HepG2 (cell line): ENCODE data around the gene DTNB. TPM values are rescaled to one million over a fixed set of nuclear protein-coding genes. Genes with fewer than 3 reads are reported as not detected.

Experiments
- ADNP ChIP-seq: sonication (generic); formaldehyde crosslinking; IDR thresholded peaks from 2 replicates; pipeline ENCODE4 v1.4.0; 2020; ENCODE audit warnings: missing genetic modification reagents
- BHLHE40 ChIP-seq: IDR thresholded peaks from 2 replicates; pipeline ENCODE4 v1.6.1; 2011; ENCODE audit warnings: low read length, improper control_type of control experiment
- ELF3 ChIP-seq: IDR thresholded peaks from 2 replicates; pipeline ENCODE4 v1.6.1; 2016; ENCODE audit warnings: missing genetic modification reagents, missing compliant biosample characterization
- ETV6 ChIP-seq: sonication (generic); formaldehyde crosslinking; conservative IDR thresholded peaks from 2 replicates; pipeline ENCODE4 v1.4.0; 2020; ENCODE audit warnings: missing genetic modification reagents
- JUNB ChIP-seq: sonication (generic); formaldehyde crosslinking; IDR thresholded peaks from 2 replicates; pipeline ENCODE4 v1.8.0; 2022; ENCODE audit warnings: missing genetic modification reagents, mild to moderate bottlenecking, borderline replicate concordance
- POLR2AphosphoS2 ChIP-seq: IDR thresholded peaks from 2 replicates; pipeline ENCODE4 v1.6.1; 2011; ENCODE audit warnings: low read depth, low read length, improper control_type of control experiment
- SMARCE1 ChIP-seq: fragments of 450-650 bp; IDR thresholded peaks from 2 replicates; pipeline ENCODE4 v1.6.1; 2017; ENCODE audit warnings: borderline replicate concordance
- ZBTB42 ChIP-seq: sonication (generic); formaldehyde crosslinking; IDR thresholded peaks from 2 replicates; pipeline ENCODE4 v1.5.0; 2020; ENCODE audit warnings: mild to moderate bottlenecking, missing genetic modification reagents
- ZIK1 ChIP-seq: sonication (generic); formaldehyde crosslinking; IDR thresholded peaks from 2 replicates; pipeline ENCODE4 v1.5.0; 2020; ENCODE audit warnings: mild to moderate bottlenecking, low read depth, missing genetic modification reagents, borderline replicate concordance
- ZNF136 ChIP-seq: sonication (generic); formaldehyde crosslinking; IDR thresholded peaks from 2 replicates; pipeline ENCODE4 v1.8.1; 2022; ENCODE audit warnings: low read depth, mild to moderate bottlenecking, moderate library complexity, missing genetic modification reagents
- ZNF556 ChIP-seq: sonication (generic); formaldehyde crosslinking; IDR thresholded peaks from 2 replicates; pipeline ENCODE4 v1.4.0; 2020; ENCODE audit warnings: mild to moderate bottlenecking, missing genetic modification reagents, borderline replicate concordance
- ZNF567 ChIP-seq: sonication (generic); formaldehyde crosslinking; IDR thresholded peaks from 2 replicates; pipeline ENCODE4 v1.8.1; 2023; ENCODE audit warnings: mild to moderate bottlenecking, missing genetic modification reagents, borderline replicate concordance
- ZNF850 ChIP-seq: sonication (generic); formaldehyde crosslinking; conservative IDR thresholded peaks from 2 replicates; pipeline ENCODE4 v1.9.0; 2021; ENCODE audit warnings: mild to moderate bottlenecking, missing genetic modification reagents
- polyA plus RNA-seq, 8 experiments: library from polyadenylated mRNA; depleted of rRNA in 3 of 8; stranded (reverse) in 7 of 8; unstranded in 1 of 8; fragments of >200 nt; fragmentation: Illumina TruSeq in 4 of 8; extraction: Trizol in 4 of 8; gene quantifications; 2 replicates each; pipeline versions ENCODE4 v1.2.1 to v1.2.3, GENCODE V29; 2011 to 2016; ENCODE audit warnings: low read depth in 4 of 8, missing spikeins in 1 of 8, mixed read lengths in 1 of 8; ENCODE audit not compliant: insufficient read depth in 1 of 8
- total RNA-seq, 5 experiments: library from RNA; depleted of rRNA; stranded (reverse); fragments of >200 nt; fragmentation: Illumina TruSeq; extraction: Trizol; gene quantifications; 2 replicates each; pipeline ENCODE4 v1.2.3, GENCODE V29; 2016; ENCODE audit warnings: low read depth in 1 of 5
- TF ChIP-seq, protein P1 (sequence below): sonication (generic); formaldehyde crosslinking; IDR thresholded peaks from 2 replicates; pipeline ENCODE4 v1.9.0; 2021; ENCODE audit warnings: missing genetic modification reagents, borderline replicate concordance
- TF ChIP-seq, protein P2 (sequence below): sonication (generic); formaldehyde crosslinking; IDR thresholded peaks from 2 replicates; pipeline ENCODE4 v1.4.0; 2020; ENCODE audit warnings: low read depth, missing genetic modification reagents

Gene DTNB
- total and polyA plus RNA-seq, 2 of the 13 experiments (the other 11 are each of a cell fraction or from before 2014, with no cell fraction given) = 14.4 to 23.9 TPM

DNA sequence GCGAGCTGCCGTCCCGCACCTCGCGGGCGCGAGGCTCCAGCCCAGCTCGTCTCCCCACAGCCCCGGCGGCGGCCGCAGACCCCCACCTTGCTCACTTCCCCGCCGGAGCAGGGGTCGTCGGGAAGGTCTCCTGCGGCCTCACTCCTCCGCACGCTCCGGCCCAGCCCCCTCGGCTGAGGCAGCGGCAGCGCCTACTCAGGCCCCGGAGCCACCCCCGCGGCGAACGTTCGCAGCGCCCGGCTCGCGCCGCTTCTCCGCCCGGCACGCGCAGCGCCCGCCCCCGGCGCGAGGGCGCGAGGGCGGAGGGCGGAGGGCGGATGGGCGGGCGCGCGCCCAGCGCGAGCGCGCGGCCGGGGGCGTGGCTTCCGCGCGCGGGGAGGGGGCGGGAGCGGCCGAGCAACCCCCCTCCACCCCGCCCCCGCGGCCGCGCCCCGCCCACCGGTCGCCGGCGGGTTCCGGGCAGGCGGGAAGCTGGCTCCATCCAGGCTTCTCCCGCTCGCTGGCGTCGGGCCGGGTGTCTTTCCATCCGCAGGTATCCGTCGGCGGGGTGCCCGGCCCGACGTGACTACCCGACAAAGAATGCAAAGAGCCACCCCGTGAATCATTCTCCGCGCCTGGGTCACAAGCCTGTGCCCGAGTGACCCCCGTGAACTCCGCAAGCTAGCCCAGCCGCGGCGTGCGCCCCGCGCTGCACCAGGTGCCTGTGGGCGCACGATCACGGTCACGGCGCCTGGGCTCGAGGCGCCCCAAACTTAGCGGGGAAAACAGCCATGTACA is at the start of gene DTNB (continued):
- TF ChIP-seq, protein P1, sequence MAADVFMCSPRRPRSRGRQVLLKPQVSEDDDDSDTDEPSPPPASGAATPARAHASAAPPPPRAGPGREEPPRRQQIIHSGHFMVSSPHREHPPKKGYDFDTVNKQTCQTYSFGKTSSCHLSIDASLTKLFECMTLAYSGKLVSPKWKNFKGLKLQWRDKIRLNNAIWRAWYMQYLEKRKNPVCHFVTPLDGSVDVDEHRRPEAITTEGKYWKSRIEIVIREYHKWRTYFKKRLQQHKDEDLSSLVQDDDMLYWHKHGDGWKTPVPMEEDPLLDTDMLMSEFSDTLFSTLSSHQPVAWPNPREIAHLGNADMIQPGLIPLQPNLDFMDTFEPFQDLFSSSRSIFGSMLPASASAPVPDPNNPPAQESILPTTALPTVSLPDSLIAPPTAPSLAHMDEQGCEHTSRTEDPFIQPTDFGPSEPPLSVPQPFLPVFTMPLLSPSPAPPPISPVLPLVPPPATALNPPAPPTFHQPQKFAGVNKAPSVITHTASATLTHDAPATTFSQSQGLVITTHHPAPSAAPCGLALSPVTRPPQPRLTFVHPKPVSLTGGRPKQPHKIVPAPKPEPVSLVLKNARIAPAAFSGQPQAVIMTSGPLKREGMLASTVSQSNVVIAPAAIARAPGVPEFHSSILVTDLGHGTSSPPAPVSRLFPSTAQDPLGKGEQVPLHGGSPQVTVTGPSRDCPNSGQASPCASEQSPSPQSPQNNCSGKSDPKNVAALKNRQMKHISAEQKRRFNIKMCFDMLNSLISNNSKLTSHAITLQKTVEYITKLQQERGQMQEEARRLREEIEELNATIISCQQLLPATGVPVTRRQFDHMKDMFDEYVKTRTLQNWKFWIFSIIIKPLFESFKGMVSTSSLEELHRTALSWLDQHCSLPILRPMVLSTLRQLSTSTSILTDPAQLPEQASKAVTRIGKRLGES (CRISPR knock-in tag) = no peak; the same call in 1 of the 2 replicates
- peak; percentile 38; the same call in 1 of the 2 replicates for TF ChIP-seq BHLHE40
- no peak for TF ChIP-seq ZNF556 (CRISPR knock-in tag)
- no peak for TF ChIP-seq JUNB (CRISPR knock-in tag)
- TF ChIP-seq, protein P2, sequence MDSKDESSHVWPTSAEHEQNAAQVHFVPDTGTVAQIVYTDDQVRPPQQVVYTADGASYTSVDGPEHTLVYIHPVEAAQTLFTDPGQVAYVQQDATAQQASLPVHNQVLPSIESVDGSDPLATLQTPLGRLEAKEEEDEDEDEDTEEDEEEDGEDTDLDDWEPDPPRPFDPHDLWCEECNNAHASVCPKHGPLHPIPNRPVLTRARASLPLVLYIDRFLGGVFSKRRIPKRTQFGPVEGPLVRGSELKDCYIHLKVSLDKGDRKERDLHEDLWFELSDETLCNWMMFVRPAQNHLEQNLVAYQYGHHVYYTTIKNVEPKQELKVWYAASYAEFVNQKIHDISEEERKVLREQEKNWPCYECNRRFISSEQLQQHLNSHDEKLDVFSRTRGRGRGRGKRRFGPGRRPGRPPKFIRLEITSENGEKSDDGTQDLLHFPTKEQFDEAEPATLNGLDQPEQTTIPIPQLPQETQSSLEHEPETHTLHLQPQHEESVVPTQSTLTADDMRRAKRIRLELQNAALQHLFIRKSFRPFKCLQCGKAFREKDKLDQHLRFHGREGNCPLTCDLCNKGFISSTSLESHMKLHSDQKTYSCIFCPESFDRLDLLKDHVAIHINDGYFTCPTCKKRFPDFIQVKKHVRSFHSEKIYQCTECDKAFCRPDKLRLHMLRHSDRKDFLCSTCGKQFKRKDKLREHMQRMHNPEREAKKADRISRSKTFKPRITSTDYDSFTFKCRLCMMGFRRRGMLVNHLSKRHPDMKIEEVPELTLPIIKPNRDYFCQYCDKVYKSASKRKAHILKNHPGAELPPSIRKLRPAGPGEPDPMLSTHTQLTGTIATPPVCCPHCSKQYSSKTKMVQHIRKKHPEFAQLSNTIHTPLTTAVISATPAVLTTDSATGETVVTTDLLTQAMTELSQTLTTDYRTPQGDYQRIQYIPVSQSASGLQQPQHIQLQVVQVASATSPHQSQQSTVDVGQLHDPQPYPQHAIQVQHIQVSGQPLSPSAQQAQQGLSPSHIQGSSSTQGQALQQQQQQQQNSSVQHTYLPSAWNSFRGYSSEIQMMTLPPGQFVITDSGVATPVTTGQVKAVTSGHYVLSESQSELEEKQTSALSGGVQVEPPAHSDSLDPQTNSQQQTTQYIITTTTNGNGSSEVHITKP (CRISPR knock-in tag) = peak; percentile 49; the same call in 1 of the 2 replicates
- TF ChIP-seq POLR2AphosphoS2 = no peak
- TF ChIP-seq ELF3 (CRISPR knock-in tag) = no peak
- TF ChIP-seq ZNF850 (CRISPR knock-in tag) = no peak
- TF ChIP-seq ETV6 (CRISPR knock-in tag) = peak; percentile 58; the same call in 1 of the 2 replicates
- 0 out of 2 replicates have a peak, but pooled peaks have one; percentile 15 for TF ChIP-seq ZNF567 (CRISPR knock-in tag)
- TF ChIP-seq ZNF136 = no peak
- TF ChIP-seq SMARCE1 = no peak
- TF ChIP-seq ZBTB42 (CRISPR knock-in tag) = 0 out of 2 replicates have a peak, but pooled peaks have one; percentile 16
- no peak; the same call in 1 of the 2 replicates for TF ChIP-seq ZIK1 (CRISPR knock-in tag)
- no peak for TF ChIP-seq ADNP (CRISPR knock-in tag)
